ENCODE results near the gene MTPN.

Gene MTPN

DNA sequence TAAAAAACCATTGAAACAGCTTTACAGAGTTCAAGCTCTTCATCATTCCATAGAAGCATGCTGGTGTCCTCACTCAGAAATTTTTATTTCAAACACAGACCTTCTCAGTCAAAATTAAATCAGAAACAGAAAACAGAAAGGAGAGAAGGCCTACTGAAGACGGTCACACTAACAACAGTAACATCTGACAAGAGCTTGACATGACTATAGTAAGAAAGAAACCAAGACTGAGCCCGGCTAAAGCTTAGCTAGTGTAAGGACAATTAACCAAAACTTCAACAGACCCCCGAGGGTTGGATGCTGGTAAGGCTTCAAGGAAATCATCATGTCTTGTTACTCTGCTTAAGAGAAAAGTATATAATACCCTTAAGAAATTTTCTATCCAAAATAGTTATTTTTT, 38.6 kb downstream of the MTPN start:
- TF ChIP-seq, protein P1, sequence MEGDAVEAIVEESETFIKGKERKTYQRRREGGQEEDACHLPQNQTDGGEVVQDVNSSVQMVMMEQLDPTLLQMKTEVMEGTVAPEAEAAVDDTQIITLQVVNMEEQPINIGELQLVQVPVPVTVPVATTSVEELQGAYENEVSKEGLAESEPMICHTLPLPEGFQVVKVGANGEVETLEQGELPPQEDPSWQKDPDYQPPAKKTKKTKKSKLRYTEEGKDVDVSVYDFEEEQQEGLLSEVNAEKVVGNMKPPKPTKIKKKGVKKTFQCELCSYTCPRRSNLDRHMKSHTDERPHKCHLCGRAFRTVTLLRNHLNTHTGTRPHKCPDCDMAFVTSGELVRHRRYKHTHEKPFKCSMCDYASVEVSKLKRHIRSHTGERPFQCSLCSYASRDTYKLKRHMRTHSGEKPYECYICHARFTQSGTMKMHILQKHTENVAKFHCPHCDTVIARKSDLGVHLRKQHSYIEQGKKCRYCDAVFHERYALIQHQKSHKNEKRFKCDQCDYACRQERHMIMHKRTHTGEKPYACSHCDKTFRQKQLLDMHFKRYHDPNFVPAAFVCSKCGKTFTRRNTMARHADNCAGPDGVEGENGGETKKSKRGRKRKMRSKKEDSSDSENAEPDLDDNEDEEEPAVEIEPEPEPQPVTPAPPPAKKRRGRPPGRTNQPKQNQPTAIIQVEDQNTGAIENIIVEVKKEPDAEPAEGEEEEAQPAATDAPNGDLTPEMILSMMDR (IDR thresholded peaks at IDR 0.05; ENCODE audit: insufficient read depth, low read length, poor library complexity, severe bottlenecking): no peak
- peaks cover 3% of the 10 kb centered on the region for H3K36me3 ChIP-seq (ENCODE audit: control insufficient read depth, insufficient read depth, low read length)
- no peaks in the 10 kb centered on the region for H3K27me3 ChIP-seq (replicated peaks; ENCODE audit: control insufficient read depth, insufficient read depth, low read length)
- DNase-seq (ENCODE audit: extremely low read depth, insufficient read length): no peak
- H3K4me3 ChIP-seq (replicated peaks; ENCODE audit: low read depth, low read length): no peak overlapping the region

DNA sequence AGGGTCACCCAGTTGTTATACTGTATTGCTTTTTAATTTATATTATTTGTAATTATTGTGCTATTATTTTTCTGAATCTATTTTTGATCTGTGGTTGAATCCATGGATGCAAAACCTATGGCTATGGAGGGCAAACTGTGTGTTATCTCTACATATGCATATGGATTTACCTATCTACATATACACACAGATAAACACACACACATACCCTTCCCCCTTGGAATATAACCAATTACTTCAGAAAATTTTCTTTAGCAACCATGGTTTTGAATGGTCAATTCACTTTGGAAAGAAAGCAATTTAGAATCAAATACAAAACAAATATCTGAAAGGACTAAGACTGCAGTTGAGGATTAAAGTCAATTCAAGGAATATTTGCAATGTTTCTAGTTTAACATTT, 39.1 kb downstream of the MTPN start:
- Histone ChIP-seq H3K27me3 (replicated peaks; ENCODE audit: control insufficient read depth, insufficient read depth, low read length) (no peaks in the 10 kb centered on the region), H3K4me3 (replicated peaks; ENCODE audit: low read depth, low read length) (no peak overlapping the region), H3K36me3 (ENCODE audit: control insufficient read depth, insufficient read depth, low read length) (peaks cover 3% of the 10 kb centered on the region)
- TF ChIP-seq, protein P1 (IDR thresholded peaks at IDR 0.05; ENCODE audit: insufficient read depth, low read length, poor library complexity, severe bottlenecking): no peak
- no peak for DNase-seq (ENCODE audit: extremely low read depth, insufficient read length)

DNA sequence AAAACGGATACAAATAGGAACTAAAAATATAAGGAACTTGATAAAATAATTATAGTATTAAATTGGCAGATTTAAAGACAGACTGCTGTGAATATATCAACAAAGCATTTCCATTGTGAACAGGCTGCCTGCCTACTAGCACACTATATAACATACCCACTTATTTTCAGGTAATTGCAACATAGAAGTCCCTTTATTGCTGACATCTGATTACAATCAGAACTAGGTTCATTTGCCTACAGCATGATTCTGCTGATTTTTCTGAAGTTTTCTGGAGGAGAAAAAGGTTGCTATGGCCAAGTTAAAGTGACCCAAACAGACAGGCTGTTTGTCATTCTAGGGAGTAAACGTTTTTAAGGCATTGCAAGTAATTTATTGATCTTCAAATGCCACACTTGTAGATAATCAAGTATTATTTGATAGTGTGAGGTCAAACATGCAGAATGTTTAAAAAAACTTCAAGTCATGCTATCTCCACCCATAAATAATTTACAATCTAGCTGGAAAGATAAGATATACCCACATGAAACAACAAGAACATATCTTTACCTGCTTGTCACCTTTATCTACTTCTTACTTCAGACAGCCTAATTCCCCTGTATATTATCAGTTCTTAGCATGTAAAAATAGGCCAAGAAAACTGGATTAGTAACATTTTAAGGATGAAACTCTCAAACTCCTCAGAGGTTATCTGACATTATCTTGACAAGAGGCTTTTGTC, 40.5 kb downstream of the MTPN start:
- DNase-seq (ENCODE audit: extremely low read depth, insufficient read length): no peak
- H3K4me3 ChIP-seq (replicated peaks; ENCODE audit: low read depth, low read length): no peak overlapping the region
- peaks cover 3% of the 10 kb centered on the region for H3K36me3 ChIP-seq (ENCODE audit: control insufficient read depth, insufficient read depth, low read length)
- TF ChIP-seq, protein P1 (IDR thresholded peaks at IDR 0.05; ENCODE audit: insufficient read depth, low read length, poor library complexity, severe bottlenecking): no peak
- H3K27me3 ChIP-seq (replicated peaks; ENCODE audit: control insufficient read depth, insufficient read depth, low read length): no peaks in the 10 kb centered on the region

DNA sequence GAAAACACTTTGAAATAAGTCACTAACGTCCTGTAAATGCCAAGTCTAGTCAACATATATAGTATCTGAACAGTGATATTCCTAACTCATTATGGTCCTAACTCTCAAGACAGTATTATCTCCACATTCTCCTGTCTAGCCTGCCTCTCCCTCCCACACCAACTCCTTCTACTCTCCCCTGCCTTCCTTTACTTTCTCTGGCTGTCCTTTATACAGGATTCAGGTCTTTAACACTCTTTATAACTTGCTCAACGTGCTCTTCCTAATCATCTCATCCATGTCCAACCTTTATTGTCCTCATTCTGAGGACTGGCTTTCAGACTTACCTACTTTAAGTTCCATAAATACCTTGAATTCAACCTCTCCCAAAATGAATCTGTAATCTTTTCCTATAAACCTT, 42.5 kb downstream of the MTPN start:
- Histone ChIP-seq H3K4me3 (replicated peaks; ENCODE audit: low read depth, low read length) (no peak overlapping the region), H3K27me3 (replicated peaks; ENCODE audit: control insufficient read depth, insufficient read depth, low read length) (no peaks in the 10 kb centered on the region), H3K36me3 (ENCODE audit: control insufficient read depth, insufficient read depth, low read length) (peaks cover 5% of the 10 kb centered on the region)
- TF ChIP-seq, protein P1 (IDR thresholded peaks at IDR 0.05; ENCODE audit: insufficient read depth, low read length, poor library complexity, severe bottlenecking): no peak
- DNase-seq (ENCODE audit: extremely low read depth, insufficient read length): no peak

DNA sequence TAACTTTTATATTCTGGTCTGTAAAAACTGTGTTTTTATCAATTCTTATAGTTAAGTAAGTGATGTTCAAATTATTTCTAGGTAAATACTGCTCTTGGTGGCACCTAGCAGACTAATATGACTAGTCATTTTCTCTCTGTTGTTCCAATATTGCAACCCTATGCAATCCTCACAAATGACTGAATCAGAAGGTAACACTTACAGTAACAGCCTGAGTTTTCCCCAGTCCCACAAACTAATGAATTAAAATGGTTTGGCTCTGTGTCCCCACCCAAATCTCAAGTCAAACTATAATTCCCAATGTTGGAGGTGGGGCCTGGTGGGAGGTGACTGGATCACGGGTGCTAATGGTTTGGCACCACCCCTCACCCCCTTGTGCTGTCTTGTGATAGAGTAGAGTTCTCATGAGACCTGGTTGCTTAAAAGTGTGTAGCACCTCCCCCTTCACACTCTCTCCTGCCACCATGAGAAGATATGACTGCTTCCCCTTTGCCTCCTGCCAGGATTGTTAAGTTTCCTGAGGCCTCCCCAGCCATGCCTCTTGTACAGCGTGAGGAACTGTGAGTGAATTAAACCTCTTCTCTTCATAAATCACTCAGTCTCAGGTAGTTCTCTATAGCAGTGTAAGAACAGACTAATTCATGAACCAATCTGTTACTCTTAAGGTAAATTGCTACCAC, 43.5 kb downstream of the MTPN start:
- no peak for DNase-seq (ENCODE audit: extremely low read depth, insufficient read length)
- Histone ChIP-seq H3K4me3 (replicated peaks; ENCODE audit: low read depth, low read length) (no peak overlapping the region), H3K27me3 (replicated peaks; ENCODE audit: control insufficient read depth, insufficient read depth, low read length) (no peaks in the 10 kb centered on the region), H3K36me3 (ENCODE audit: control insufficient read depth, insufficient read depth, low read length) (peaks cover 5% of the 10 kb centered on the region)
- TF ChIP-seq, protein P1 (IDR thresholded peaks at IDR 0.05; ENCODE audit: insufficient read depth, low read length, poor library complexity, severe bottlenecking): no peak
